GM06990 (cell line): ENCODE measurements around the gene WDFY1.

Experiments
- DNase-seq: peaks from one replicate; pipeline ENCODE4 v3.0.0-alpha.2; 2011; ENCODE audit not compliant: insufficient read length; ENCODE audit errors: extremely low read depth
- H3K27me3 ChIP-seq: replicated peaks from 2 replicates; pipeline ENCODE4 v1.6.0; 2011; ENCODE audit warnings: low read length; ENCODE audit not compliant: control insufficient read depth, insufficient read depth
- H3K36me3 ChIP-seq: 2 replicates; pipeline ENCODE4 v1.5.1; 2011; ENCODE audit warnings: low read length; ENCODE audit not compliant: control insufficient read depth, insufficient read depth
- H3K4me3 ChIP-seq: replicated peaks from 2 replicates; pipeline ENCODE4 v1.5.1; 2011; ENCODE audit warnings: low read depth, mild to moderate bottlenecking, control low read depth, low read length
- CTCF ChIP-seq: IDR thresholded peaks from 2 replicates; pipeline ENCODE4 v1.5.1; 2011; ENCODE audit warnings: low read length, control low read depth, mild to moderate bottlenecking, inconsistent platforms; ENCODE audit not compliant: insufficient read depth, poor library complexity, severe bottlenecking

Gene WDFY1

GRCh38 chr2:223915071-223915470 is 30.1 kb downstream of the WDFY1 start:
- no peak for DNase-seq
- no peak overlapping the region for H3K4me3 ChIP-seq

GRCh38 chr2:223914324-223914723 is 30.8 kb downstream of the WDFY1 start:
- no peak overlapping the region for H3K4me3 ChIP-seq
- no peak for TF ChIP-seq CTCF
- H3K27me3 ChIP-seq, result no peaks in the 10 kb centered on the region
- DNase-seq, result no peak
- H3K36me3 ChIP-seq, result peaks cover 3% of the 10 kb centered on the region

More at GRCh38 chr2:223915071-223915470, 30.1 kb downstream of the WDFY1 start:
- Histone ChIP-seq H3K27me3 (no peaks in the 10 kb centered on the region), H3K36me3 (peaks cover 6% of the 10 kb centered on the region)
- TF ChIP-seq CTCF, result no peak

- peaks cover 5% of the 10 kb centered on the region for H3K36me3 ChIP-seq
- no peak for DNase-seq
Measured at GRCh38 chr2:223909001-223909741, 36.0 kb downstream of the WDFY1 start.

DNA sequence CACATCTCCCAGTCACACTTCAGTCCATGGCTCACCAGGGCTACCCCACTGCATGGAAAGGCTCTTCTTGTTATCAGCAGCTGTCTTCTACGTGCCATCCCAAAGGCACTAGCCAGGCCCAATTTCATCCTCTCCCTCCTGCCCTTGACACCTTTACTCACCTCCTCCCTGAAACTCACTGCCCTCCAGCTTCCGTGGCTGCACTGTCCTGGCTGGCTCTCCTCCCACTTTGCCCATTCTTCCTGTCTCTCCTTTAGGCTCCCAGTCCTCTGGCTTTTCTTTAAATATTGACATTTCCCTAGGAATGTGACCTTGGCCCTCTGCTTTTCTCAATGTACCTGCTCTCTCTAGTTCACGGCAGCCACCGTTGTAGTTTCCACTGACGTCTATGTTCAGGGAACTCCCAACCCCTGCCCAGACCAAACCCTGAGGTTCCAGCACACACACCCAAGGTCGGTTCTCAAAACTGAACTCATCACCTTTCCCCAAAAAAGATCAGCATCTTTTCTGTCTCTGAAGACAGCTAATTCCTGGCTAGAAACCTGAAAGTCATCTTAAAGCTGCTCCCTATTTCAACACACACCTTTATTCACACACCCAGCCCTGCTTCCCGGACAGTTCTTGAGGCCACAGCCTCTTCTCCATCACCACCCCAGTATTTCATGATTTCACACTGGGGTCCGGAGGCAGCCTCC is 36.7 kb downstream of the WDFY1 start:
- no peak for DNase-seq
- Histone ChIP-seq H3K36me3 (peaks cover 5% of the 10 kb centered on the region), H3K27me3 (no peaks in the 10 kb centered on the region), H3K4me3 (no peak overlapping the region)
- no peak for TF ChIP-seq CTCF

More at GRCh38 chr2:223909001-223909741, 36.0 kb downstream of the WDFY1 start:
- no peak overlapping the region for H3K4me3 ChIP-seq
- no peak for TF ChIP-seq CTCF
- no peaks in the 10 kb centered on the region for H3K27me3 ChIP-seq

DNA sequence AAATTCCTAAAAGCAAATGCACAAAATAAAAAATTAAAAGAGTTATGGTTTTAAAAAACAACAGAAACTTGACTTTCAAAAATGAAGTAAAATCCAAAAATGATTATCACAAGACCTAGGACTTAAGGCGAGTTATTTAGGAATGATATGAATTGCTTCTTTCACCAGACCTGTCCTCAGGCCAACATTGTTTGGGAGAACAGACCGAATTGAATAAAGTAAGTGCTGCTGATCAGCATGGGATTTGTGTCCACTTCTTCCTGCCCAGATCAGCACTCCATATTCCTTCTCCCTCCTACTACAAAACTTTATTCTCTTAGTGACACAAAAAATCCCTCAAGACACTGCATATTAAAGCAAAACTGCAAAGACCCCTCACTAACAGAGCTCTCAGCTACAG is 39.1 kb downstream of the WDFY1 start:
- Histone ChIP-seq H3K4me3 (no peak overlapping the region), H3K27me3 (no peaks in the 10 kb centered on the region), H3K36me3 (peaks cover 5% of the 10 kb centered on the region)
- DNase-seq, result no peak
- TF ChIP-seq CTCF, result no peak
